GM19467 (cell line): ENCODE results near the gene TMEM121.

ENCODE experiments used
- ATAC-seq: cut with Tn5 transposase; IDR thresholded peaks from one replicate; pipeline ENCODE4 v1.9.1; 2021; ENCODE audit warnings: mild to moderate bottlenecking, moderate library complexity; ENCODE audit not compliant: unreplicated experiment

TMEM121 gene

DNA sequence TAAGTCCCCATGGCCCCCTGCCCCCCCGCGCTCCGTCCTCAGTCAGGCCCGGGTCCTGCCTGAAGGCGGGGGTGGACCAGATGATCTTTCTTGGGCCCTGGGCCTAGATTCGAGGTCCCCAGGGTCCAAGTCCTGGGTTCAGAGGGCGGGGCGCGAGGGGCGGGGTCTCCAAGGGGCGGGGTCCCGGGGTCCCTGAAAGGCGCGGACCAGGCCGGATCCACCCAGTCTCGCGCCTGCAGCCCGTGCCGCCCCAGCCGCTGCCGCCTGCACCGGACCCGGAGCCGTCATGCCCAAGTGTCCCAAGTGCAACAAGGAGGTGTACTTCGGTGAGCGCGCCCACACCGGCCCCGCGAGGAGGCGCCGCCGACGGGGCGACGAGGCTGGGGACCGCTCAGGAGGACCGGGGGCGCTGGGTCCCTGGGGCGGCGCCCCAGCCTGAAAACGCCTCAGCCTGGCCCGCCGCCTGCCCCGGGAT, 39.4 kb upstream of the TMEM121 start:
- ATAC-seq: no peak

DNA sequence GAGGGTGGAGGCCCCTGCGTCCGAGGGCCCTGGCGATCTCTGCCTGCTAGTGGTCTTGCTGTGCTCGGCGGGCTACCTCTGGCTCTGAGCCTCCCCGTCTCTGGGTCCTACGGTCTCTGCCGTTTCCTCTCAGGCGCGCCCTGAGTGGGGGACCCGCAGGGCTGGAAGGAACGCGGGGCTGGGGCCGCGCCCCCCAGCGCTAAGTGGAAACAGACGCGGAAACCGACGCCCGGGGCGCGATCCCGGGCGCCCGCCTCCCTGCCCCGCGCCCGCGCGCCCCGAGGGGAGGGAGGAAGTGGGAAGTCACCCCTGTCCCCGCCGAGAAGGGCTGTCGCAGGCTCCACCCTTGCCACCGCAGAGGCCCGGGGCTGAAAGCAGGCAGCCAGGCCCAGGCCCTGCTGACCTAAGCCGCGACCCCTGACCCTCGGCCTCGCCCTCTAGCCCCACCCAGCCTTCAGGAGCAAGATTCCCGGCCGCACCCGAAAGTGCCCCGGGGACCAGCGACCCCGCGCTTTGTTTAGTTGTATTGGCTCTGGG, 38.9 kb upstream of the TMEM121 start:
- ATAC-seq: no peak

DNA sequence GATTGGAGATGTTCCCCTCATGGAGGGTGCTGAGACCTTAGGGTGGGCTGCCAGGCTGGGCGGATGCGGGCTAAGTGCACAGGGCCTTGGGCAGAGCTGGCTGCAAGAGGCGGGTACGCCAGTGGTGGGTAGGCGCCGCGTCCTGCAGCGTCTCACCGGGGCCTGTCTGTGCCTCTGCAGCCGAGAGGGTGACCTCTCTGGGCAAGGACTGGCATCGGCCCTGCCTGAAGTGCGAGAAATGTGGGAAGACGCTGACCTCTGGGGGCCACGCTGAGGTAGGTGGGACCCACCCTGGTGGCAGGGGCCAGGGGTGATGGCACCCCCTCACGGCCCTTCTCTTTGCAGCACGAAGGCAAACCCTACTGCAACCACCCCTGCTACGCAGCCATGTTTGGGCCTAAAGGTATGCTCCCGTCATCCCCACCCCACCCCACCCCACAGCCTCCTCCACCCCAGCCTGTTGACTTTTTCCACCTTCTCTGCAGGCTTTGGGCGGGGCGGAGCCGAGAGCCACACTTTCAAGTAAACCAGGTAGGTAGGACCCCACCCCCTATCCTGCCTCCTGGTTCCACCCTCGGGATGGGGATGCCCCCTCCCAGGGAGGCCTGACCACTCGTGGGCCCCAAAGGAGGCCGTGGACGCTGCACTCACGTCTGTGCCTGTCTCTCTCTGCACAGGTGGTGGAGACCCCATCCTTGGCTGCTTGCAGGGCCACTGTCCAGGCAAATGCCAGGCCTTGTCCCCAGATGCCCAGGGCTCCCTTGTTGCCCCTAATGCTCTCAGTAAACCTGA, 38.2 kb upstream of the TMEM121 start:
- ATAC-seq: no peak

DNA sequence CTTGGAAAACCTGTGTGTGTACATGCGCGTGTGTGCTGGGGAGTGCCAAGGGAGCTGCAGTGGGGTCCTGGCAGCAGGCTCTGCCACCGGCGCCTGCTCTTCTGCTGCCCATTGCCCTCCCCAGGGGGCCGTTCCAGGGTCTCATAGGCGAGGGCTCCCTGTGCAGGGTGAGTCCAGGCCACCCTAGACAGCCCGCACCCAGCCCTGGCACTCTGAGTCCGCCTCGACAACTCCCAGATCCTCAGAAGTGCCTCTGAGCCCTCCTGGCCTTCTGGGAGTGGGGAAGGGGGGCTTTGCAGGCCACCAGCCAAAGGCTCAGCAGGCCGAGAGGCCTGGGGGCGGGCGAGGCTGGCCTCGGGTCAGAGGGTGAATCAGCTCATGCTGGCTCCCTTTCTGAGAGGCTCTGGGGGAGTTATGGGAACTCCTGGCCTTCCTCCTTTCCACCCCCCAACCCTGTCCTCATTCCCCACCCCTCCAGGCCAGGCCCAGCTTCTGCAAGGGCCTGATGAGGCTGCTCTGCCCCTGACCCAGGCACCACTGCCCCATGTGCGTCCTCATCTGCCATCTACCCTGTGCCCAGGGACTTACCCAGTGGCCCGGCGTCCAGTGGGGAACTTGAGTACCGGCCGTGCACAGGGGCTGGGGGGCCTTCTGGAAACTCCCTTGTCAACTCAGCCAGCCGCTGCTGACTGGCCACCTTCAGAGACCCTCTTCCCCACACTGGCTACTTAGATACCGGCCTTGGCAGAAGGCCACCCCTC, 37.4 kb upstream of the TMEM121 start:
- ATAC-seq: no peak

DNA sequence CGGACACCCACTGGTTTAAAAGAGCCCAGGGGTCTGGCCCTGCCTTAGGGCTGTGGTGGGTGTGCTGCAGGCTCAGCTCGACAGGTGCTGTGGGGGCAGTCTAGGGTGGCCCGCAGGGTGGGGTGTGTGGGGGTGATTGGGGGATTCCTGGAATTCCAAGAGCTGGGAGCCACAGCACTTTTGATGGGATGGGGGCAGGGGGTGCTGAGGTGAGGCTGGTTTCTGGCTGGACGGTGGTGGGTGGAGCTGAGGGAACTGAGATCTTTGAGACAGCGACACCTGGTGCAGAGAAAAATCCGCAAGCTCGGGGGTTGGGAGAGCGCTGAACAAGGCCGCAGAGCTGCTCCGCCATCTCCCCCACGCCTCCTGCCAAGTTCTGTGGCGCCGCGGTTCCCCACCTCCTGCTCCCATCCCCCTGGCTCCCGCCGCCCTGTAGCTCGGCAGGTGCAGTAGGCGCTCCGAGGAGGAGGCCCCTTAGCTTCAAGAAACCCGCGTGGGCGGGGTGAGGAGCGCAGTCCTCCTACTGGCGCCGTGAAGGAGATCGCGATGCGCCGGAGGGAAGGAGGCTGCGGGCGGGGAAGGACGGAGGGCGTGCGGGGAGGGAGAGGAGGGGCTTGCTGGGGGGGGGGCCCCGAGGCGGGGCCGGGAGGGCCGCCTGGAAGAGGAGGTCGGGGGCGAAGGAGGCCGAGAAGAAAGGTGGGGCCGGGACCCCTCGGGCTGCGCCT, 36.7 kb upstream of the TMEM121 start:
- ATAC-seq: no peak

DNA sequence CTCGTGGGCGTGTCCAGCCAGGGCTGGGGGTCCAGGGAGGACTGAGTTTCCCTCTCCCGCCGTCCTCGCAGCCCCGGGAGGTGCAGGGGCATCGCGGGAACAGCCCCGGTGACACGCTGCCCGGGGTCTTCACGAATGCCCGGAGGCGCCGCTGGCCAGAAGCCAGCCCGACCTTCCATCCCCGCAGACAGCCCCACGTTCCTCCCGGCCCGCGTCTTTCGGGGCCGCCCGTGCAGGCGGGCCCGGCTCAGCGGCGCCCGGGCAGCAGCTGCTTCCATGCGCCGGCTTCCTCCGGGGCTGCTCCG, 36.2 kb upstream of the TMEM121 start:
- peak; percentile 0 for ATAC-seq

DNA sequence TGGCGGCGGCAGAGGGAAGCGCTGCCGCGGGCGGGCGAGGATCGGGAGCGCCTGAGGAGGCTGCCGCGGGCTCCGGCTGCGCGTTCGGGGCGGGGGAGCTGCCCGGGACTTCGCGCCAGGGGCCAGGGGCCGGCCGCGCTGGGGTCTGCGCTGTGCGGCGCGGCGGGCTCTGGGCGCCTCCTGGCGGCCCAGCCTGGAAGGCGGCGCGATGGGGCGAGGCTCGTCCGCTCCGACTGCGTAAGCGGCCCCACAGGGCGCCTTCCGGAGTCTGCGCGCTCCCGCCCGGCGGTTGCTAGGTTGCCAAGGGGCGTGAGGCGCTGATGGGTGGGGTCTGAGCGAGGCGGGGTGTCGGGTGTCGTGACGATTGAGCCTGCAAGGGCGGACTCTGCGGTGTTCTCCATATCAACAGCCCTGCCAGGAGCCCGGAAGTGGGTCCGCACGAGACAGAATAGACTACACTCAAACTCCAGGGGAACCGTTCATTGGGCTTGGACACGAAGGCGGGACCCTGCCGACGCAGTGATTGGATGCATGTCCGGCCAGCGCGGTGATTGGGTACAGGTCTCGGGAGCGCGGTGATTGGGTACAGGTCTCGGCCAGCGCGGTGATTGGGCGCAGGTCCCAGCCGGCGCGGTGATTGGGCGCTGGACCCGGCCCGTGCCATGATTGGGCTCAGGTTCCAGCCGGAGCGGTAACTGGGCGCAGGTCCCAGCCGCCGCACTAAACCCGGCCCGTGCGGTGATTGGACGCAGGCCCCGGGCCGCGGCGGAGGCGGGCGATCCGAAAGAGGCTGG, 35.6 kb upstream of the TMEM121 start, which contains the start of gene TEDC1:
Gene TEDC1 (plus strand): TSS at position 675 of the 794 bp plus-strand sequence. CDS start 130 bp downstream, outside the sequence.
- ATAC-seq: peak; percentile 62

DNA sequence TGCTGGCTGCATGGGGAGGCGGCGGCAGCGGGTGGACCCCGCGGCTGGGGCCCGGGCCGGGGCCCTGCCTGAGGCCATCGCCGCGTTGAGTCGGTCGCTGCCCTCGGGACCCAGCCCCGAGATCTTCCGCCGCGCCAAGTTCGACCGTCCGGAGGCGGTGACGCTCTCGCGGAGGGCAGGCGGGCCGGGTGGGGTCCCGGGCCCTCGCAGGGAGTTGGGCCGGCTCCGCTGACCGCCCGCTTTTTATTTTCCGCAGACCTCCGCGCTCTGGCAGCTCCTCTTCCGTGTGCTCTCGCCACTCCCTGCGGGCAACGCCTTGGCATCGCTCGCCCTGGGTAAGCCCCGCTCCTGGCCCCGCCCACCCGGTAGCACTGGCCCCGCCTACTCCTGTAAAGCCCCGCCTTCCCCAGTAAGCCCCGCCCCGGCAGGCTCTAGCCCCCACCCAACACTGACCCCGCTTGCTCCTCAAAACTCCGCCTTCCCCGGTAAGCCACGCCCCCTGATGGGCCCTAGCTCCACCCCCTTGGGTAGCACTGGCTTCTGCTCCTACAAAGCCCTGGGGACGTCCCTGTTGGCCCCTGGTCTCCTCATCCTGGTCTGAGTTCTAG, 34.9 kb upstream of the TMEM121 start:
- ATAC-seq: no peak

DNA sequence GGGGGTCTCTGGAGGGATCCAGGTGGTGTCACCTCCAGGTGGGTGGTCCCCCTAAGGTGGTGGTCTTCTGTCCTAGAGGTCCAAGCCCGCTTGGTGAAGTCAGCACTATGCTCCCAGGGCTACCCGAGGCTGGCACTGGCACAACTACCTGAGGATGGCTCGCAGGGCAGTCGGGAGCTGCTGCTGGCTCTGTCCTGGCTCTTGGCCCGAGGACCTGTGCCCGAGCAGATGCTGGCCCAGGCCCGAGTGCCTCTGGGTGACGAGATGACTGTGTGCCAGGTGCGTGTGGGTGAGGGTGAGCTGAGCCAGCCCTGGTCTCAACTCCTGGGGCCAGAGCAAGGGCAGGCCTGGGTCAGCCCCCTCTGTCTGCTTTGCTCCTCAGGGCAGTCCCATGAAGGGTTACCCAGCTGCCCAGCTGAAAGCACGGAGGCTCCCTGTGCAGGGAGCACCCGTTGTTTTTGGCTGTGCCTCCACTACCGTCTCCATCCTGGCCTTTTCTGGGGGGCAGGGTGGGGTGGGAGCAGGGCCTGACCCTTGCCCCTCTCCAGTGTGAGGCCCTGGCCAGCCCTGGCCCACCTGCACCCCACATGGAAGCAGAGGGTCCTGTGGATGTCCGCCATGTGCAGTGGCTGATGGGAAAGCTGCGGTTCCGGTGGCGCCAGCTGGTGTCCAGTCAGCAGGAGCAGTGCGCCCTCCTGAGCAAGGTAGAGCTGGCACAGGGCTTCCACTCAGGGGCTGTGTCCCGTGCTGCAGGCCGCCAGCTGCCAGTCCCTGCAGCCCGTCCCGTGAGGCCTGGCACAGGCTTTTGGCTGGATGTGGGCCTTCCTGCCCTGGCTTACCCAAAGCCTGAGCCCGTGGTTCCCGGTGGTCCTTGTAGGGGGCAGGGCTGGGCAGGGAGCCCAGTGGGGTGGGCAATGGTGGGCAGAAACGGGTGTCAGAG, 34.1 kb upstream of the TMEM121 start:
- no peak for ATAC-seq

DNA sequence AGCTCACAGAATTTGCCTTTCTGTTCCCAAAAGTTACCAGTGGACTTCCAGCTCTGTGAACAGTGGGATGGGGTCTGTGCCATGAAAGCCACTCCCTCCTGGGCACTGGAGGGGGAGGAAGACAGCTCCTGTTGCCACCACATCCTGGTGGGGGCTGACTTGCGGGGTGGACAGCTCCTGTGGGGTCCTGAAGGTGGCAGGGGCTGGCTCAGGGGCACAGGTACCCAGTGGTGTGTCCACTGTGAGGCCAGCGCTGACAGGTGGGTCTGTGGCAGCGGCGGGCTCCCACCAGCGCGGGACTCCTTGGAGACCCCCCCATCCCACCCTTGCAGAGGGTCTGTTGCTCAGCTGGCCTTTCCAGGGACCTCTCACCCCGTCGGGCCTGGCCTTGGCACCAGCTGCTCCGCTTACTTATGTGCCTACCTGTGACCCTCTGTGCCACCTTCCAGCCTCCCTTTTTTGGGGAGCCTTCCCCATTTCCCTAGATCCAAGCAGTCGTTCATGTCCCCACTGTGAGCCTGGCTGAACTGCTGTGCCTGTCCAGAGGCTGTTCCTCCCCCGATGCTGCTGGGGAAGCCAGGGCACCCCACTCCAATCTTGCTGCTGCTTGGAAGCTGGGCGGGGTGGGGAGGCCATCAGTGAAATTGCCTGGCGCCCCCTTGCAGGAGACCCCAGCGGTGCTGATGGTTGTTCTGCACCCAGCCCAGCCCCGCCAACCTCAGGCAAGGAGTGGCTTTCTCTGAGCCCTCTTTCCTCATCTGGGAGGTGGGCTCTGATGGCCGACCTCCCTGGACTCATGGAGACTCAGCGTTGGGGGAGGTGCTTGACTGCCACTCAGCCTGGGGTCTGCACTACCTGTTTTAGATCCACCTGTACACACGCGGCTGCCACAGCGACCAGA, 33.2 kb upstream of the TMEM121 start:
- no peak for ATAC-seq

DNA sequence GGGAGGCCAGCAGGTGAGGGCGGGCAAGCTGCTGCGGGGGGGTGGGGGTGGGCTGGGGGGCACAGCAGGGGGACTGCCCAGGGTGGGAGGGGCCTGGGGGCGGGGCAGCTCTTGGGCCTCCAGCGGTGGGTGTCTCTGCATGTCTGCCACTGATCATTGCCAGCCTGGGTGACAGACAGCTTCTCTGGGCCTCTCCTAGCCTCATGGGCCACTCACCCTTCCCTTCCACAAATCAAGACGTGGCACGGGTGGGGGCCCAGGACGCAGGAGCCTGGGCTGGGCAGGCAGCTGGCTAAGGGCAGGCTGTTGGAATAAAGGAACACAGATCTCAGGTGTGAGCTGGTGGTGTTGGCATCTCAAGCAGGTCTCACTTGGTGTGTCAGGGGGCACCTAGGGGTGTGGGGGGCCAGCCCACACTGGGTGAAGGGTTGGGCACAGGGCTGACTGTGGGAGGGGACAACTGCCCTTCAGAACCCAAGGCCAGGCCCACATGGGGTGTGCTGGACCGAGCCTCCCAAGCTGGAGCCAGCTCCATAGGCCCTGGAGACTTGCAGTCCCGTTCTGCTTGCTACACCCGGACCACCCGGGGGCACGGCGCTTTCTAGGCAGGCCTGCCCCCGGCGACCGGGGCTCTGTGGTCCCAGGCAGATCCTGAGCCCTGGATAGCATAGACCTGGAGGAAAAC, 32.3 kb upstream of the TMEM121 start:
- ATAC-seq: no peak

DNA sequence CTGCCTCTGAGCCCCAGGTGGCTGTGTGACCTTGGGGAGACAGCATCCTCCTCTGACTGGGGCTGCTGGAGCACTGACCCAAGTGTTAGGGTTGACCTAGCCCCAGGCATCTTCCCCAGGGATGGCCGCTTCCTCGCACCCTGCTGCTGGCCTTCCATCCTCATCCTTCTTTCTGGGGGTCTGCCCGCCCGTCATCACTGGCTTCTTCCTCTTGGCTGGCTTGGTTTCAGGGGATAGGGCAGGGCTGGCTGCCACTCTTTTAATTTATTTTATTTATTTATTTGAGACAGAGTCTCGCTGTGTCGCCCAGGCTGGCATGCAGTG, 31.8 kb upstream of the TMEM121 start:
- ATAC-seq: no peak

DNA sequence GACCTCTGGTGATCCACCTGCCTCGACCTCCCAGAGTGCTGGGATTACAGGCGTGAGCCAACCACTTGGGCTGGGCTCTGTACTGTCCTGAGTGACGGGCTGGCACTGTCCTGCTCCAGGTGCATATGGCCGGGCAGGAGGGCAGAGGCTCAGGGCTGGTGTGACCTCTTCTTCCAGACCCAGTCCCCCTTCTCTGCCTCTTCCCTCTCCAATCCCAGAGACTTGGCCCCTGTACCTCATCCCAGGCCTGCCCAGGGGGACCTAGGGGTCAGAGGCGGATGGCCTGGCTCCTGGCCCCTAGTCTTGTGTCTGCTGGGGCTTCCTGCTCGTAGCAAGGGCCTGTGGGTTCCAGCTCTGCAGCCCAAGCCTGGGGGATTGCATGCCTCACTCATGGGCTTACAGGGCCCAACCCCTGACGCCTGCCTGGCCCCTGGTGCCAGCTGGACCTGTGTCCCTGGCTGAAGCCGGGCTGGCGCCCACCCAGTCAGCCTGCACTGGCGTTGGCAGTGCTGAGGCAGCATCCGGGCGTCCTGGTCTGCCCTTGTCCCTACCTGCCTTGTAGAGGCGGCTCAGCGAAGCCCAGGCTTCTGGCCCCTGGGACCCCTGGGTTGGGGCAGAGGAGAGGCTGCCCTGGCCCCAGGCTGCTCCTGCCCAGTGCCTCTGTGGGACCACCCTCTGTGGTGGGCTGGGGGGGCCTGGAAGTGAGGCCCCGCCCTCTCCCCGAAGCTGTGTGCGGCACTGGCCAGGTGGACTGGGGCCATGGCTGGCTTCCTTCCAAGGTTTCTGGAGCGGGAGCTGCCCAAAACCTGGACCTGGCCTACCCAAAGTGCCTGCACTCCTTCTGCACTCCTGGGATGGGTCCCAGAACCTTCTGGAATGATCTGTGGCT, 31.0 kb upstream of the TMEM121 start:
- no peak for ATAC-seq

DNA sequence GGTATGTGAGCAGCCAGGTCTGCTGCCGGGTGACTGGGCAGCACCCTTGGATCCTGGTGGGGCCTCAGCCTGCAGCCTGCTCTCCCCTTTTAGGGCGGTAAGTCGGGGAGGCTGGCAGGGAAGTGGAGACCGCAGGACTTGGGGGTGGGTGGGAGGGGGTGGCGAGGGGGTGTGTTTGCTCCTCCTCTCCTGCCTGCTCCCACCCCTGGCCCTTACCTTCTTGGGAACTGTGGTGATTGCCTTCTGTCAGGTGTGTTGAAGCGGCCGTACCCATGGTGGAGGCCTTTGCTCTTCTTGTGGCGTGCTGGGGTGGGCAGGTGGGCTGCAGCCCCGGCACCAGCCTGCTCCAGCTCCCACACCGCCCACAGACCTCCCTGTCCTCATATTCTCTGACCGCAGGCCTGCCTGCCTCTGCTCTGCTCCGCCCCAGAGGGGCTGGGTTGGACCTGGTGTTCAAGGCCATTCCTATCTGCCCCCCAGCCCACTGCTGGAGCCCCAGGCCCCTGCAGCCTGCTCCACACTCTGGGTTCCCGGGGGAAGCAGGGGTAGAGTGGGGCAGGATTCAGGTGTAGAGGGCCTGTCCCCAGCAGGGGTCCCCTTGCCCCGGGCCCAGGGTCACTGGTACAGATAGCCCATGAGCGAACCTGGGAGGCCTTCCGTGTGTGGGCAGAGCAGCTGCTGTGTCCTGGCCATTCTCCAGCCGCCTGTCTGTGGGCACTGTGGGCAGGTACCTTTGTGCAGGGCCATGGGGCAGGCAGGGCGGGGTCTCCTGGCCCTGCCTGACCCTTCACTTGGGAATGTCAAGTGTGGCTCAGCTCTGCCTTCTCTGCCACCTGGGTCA, 30.2 kb upstream of the TMEM121 start:
- ATAC-seq: no peak

DNA sequence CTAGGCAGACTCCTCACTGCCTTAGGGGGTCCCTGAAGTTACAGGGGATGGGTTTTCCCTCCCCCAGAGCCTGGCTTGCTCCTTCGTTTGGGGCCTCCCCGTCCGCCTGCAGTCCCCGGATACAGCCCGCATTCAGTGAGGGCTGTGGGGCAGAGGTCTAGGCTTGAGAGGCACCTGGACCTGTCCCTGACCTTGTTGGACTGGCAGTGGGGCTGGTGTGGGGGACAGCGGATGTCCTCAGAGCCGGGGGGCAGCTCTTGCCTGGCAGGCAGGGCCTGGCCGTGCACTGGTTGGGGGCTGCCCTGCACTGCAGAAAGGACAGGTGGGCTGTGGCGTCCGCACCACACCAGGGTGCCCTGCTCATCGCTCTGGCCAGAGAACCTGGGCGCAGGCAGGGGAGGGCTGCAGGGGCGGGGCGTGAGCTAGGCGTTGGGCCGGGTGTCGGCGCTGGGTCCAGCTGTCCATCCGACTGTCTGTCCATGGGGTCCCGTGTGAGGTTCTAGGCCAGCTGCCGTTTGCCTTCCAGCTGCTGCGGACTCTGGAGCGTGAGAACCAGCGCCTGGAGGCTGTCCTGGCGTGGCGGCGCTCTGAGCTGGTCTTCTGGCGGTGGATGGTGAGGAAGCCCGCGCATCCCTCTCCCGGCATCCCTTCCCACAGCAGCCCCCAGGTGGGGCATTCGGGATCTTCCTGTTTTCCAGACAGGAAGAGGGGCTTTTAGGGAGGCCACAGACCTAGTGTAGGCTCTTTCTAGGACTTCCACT, 29.4 kb upstream of the TMEM121 start:
- ATAC-seq: no peak
